Fibroblast of skin of back (primary cell): ENCODE data around the gene ABCA7.

Experiments
- DNase-seq: peaks from one replicate; pipeline ENCODE4 v3.0.0-alpha.2; 2013

ABCA7 gene

DNA sequence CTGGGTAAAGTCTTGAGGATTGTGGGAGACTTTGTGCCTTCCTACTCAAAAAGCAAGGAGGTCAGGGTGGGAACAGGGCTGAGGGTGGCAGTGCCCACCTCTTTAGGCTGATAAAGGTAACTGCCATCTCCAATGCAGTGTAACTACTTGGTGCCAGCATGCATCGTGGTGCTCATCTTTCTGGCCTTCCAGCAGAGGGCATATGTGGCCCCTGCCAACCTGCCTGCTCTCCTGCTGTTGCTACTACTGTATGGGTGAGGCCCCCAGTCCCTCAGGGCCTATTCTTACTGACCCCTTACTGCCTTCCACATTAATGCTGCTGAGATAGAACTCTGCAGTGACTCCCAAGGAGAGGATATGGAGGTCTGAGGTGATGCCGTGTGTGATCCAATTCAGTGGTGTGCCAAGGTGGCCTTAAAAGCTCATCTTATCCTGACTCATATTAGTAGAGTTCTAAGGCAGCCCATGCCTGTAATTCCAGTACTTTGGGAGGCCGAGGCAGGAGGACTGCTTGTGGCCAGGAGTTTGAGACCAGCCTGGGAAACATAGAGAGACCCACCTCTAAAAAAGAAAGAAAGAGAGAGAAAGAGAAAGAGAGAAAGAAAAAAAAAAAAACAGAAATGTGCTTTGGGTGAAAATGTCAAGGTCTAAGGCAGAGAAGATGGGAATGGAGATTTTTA lies 17.4 kb downstream of the ABCA7 start:
- DNase-seq: peak; percentile 54

- DNase-seq: no peak
Measured at GRCh38 chr19:1058112-1058511, 18.2 kb downstream of the ABCA7 start.

DNA sequence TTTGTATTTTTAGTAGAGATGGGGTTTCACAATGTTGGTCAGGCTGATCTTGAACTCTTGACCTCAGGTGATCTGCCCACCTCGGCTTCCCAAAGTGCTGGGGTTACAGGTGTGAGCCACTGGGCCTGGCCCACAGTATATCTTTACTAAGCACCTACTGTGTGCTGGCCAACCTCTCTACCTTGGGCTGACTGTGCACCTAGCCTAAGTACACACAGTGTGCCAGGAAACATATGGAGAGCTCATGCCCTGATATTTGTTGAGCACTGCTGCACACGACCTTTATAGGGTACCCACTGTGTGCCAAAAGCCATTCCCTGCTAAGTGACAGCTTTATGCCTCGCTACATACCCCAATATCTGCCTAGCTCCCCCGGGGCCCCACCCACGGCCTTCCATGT lies 20.8 kb downstream of the ABCA7 start:
- DNase-seq: no peak

DNA sequence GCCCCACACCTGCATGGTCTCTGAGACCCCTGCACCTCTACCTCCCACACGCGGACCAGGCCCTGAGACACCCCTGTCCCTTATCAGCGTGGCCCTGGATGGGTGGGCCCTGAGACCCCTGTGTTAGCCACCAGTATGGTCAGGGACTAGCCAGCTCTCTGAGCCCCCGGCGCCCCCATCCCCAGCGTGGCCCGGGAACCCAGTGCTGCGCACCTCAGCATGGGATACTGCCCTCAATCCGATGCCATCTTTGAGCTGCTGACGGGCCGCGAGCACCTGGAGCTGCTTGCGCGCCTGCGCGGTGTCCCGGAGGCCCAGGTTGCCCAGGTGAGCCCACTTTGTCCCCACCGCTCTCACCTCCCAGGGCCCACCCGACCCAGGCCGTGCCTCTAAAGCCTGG lies 22.1 kb downstream of the ABCA7 start:
- DNase-seq: no peak

- no peak for DNase-seq
Measured at GRCh38 chr19:1062387-1063029, 22.6 kb downstream of the ABCA7 start.

- DNase-seq: no peak
Measured at GRCh38 chr19:1063030-1063908, 23.4 kb downstream of the ABCA7 start.

GRCh38 chr19:1063909-1064660 lies 24.2 kb downstream of the ABCA7 start:
- DNase-seq: no peak

- peak; percentile 63 for DNase-seq
Measured at GRCh38 chr19:1064661-1065605, 25.0 kb downstream of the ABCA7 start.

- no peak for DNase-seq
Measured at GRCh38 chr19:1065606-1066109, 25.8 kb downstream of the ABCA7 start.

GRCh38 chr19:1066251-1066747 lies 26.4 kb downstream of the ABCA7 start:
- no peak for DNase-seq

DNA sequence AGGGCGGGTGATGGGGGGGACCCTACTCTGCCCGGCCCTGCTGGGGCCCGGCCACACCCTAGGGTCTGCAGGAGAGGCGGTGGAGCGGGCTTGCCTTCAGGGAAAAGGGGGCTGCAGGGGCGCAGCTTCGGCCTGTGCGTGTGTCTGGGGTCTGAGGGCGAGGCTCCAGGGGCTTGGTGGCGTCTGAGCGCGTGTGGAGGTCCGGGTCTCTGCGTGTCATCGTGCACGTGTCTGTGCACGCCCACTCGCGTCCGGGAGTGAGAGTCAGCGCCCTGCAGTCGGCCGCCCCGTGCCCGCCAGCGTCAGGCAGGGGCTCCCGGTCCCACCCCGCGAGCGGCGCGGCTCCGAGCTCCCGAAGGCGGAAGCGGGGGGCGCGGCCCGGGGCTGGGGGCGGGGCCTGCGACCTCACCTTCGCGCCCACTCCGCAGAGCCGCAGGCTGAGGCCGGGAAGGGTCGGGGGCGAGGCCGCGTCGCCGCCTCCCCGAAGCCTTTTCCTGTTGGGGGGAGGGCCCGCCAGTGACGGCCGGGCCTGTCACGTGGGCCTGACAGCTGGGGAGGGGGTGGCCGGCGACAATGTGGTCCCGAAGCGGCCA lies 26.9 kb downstream of the ABCA7 start, which contains the start of gene ARHGAP45:
Gene ARHGAP45 (plus strand): TSS at position 420 of the 593 bp plus-strand sequence. CDS start 239 bp downstream, outside the sequence.
- no peak for DNase-seq

GRCh38 chr19:1067341-1067957 lies 27.5 kb downstream of the ABCA7 start:
- no peak for DNase-seq

DNA sequence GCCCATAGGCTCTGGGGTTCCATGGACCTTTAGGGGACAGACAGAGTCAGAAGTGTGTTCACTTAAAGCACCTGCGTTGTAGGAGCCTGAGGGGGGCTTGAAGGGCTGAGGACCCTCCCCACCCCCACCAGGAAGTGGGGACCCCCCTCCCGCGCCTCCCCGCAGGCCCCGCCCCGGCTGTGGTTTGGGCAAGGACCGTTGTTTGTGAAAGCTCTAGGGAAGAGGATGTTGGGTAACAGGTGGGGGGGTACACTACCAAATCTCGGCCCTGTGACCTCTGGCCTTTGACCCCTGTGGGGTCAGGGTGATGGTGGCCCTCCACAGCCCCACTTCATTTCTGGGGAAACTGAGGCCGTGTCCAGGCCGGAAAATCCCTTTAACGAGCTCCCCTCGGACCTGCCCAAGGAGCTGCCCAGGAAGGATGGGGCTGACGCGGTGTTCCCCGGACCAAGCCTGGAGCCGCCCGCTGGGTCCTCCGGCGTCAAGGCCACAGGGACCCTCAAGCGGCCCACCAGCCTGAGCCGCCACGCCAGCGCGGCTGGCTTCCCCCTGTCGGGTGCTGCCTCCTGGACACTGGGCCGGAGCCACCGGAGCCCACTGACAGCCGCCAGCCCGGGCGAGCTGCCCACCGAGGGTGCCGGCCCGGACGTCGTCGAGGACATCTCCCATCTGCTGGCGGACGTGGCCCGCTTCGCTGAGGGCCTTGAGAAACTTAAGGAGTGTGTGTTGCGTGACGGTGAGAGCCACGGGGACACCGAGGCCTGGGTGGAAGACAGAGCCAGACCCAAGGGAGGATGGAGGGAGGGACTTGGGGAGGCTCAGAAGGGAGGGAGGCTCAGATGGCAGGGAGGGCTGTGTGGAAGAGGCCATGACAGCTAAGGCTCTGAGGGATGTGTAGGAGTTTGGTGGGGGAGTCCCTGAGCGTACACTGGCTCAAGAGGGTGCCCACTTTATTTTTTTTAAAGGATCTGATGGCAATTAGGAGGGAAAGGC lies 28.4 kb downstream of the ABCA7 start:
- DNase-seq: no peak

- DNase-seq: no peak
Measured at GRCh38 chr19:1069009-1069779, 29.3 kb downstream of the ABCA7 start.

- DNase-seq: no peak
Measured at GRCh38 chr19:1070576-1070930, 30.6 kb downstream of the ABCA7 start.

DNA sequence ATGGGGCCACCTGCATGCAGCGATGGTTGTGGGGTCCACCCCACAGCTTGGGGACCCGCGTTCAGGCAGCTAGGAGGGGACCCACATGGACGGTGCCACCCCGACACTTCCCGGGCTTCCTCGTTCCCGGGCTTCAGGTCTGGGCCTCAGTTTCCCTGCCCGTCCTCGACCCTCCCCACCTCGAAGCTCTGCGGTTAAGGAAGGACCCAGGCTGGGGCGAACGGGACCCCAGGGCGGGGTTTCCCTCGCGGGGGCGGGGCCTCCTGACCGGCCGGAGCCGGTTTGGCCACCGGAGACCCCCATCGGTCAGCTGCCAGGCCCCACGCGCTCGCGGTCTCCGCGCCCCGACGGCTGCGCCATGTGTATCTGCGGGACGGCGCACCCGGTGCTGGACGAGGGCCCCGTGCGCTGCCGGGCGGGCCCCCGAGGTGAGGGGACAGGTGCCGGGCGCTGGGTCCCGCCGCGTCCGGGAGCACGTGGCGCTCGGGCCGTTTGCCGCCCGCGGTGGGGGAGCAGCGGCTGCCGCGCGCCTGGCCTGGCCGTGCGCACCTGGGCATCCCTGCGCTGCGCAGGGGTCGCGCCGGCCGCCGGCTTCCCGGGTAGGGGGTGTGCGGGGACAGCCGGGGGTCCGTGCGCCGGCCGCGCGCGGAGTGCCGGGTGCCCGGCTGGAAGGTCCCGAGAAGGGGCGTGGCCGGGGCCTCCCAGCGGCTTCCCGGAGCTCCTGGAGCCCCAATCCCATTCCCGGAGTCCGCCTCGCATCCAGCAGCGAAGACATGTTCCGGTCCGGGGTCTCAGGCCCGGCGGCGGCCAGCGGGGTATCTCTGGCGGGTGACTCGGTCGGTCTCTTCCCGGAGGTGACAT lies 31.3 kb downstream of the ABCA7 start:
- no peak for DNase-seq
